ENCODE measurements around the gene GNB3.

GNB3 gene

GRCh38 chr12:6823182-6824084 lies 17.3 kb upstream of the GNB3 start:
- DNase-seq (ENCODE audit: low read depth): no peak

- DNase-seq (ENCODE audit: low read depth): no peak
These were observed 16.5 kb upstream of the GNB3 start for GRCh38 chr12:6824085-6824775.

- no peak for DNase-seq (ENCODE audit: low read depth)
These were observed 15.8 kb upstream of the GNB3 start for GRCh38 chr12:6824901-6825381.

- DNase-seq (ENCODE audit: low read depth): peak; percentile 67
These were observed 15.2 kb upstream of the GNB3 start for GRCh38 chr12:6825398-6826124.

- no peak for DNase-seq (ENCODE audit: low read depth)
These were observed 14.5 kb upstream of the GNB3 start for GRCh38 chr12:6826125-6826733.

- DNase-seq (ENCODE audit: low read depth): no peak
These were observed 13.8 kb upstream of the GNB3 start for GRCh38 chr12:6826734-6827436.

- DNase-seq (ENCODE audit: low read depth): peak; percentile 22
These were observed 13.3 kb upstream of the GNB3 start for GRCh38 chr12:6827437-6827911.

- no peak for DNase-seq (ENCODE audit: low read depth)
These were observed 12.5 kb upstream of the GNB3 start, which contains the start of gene P3H3 for GRCh38 chr12:6827982-6828780. TSS of gene P3H3 (plus strand) at chr12:6828407. CDS start at chr12:6828441, 34 bp downstream.

- peak; percentile 32 for DNase-seq (ENCODE audit: low read depth)
These were observed 11.8 kb upstream of the GNB3 start for GRCh38 chr12:6828781-6829535.

- DNase-seq (ENCODE audit: low read depth): no peak
These were observed 11.0 kb upstream of the GNB3 start for GRCh38 chr12:6829536-6830220.

- DNase-seq (ENCODE audit: low read depth): no peak
These were observed 10.3 kb upstream of the GNB3 start for GRCh38 chr12:6830286-6830890.

- DNase-seq (ENCODE audit: low read depth): no peak
These were observed 9.7 kb upstream of the GNB3 start for GRCh38 chr12:6830999-6831398.

GRCh38 chr12:6831450-6831995 lies 9.2 kb upstream of the GNB3 start:
- DNase-seq (ENCODE audit: low read depth): no peak

- DNase-seq (ENCODE audit: low read depth): no peak
These were observed 8.6 kb upstream of the GNB3 start for GRCh38 chr12:6832125-6832524.

- DNase-seq (ENCODE audit: low read depth): no peak
These were observed 7.4 kb upstream of the GNB3 start for GRCh38 chr12:6833189-6833890.

- DNase-seq (ENCODE audit: low read depth): no peak
These were observed 6.5 kb upstream of the GNB3 start for GRCh38 chr12:6834254-6834653.

- no peak for DNase-seq (ENCODE audit: low read depth)
These were observed 5.9 kb upstream of the GNB3 start for GRCh38 chr12:6834873-6835272.

- DNase-seq (ENCODE audit: low read depth): no peak
These were observed 3.9 kb upstream of the GNB3 start for GRCh38 chr12:6836851-6837250.

Measured in stimulated activated CD4-positive, alpha-beta T cell treated with anti-CD3 and anti-CD28 coated beads, Interleukin-2, amount 100 ng/mL, for 4 hours (primary cell).